ENCODE data around the gene S100A3.

GRCh38 chr1:153571706-153572105, 22.6 kb upstream of the S100A3 start:
- no peak for TF ChIP-seq POLR2A (IDR thresholded peaks at IDR 0.05)
- no peak for TF ChIP-seq CTCF (IDR thresholded peaks at IDR 0.05)

Measured in prostate gland (tissue), 2 donors.